Spleen (tissue), 11 donors: ENCODE data around the gene DNHD1. TPM values are rescaled to one million over a fixed set of nuclear protein-coding genes. Genes with fewer than 3 reads are reported as not detected.

Source experiments
- DNase-seq: peaks from one replicate; pipeline ENCODE4 v3.0.0-alpha.2; 2020
- H3K27ac ChIP-seq, 8 donors: fragments of 200-600 bp; sonication (generic) in 7 of 8; 1 replicate in 4 of 8; 2 replicates in 4 of 8; pipeline versions ENCODE4 v1.5.0 to v1.8.0; 2016 to 2021; ENCODE audit warnings: inconsistent platforms in 4 of 8, mild to moderate bottlenecking in 4 of 8, moderate library complexity in 1 of 8
- H3K27me3 ChIP-seq, 7 donors: fragments of 200-600 bp; sonication (generic) in 6 of 7; replicated peaks in 1 of 7; 1 replicate in 4 of 7; 2 replicates in 3 of 7; pipeline versions ENCODE4 v1.5.0 to v1.8.0; 2016 to 2021; ENCODE audit warnings: inconsistent platforms in 3 of 7, mild to moderate bottlenecking in 1 of 7
- H3K36me3 ChIP-seq, 6 donors: fragments of 200-600 bp; sonication (generic) in 5 of 6; 1 replicate in 4 of 6; 2 replicates in 2 of 6; pipeline versions ENCODE4 v1.5.0 to v1.8.0; 2016 to 2021; ENCODE audit warnings: inconsistent platforms in 2 of 6
- H3K4me1 ChIP-seq, 6 donors: fragments of 200-600 bp; sonication (generic) in 5 of 6; 1 replicate in 3 of 6; 2 replicates in 3 of 6; pipeline versions ENCODE4 v1.5.0 to v1.8.0; 2016 to 2021; ENCODE audit warnings: inconsistent platforms in 3 of 6
- H3K4me3 ChIP-seq, 8 donors: fragments of 200-600 bp; sonication (generic) in 7 of 8; 1 replicate in 4 of 8; 2 replicates in 4 of 8; pipeline versions ENCODE4 v1.5.0 to v1.8.0; 2016 to 2021; ENCODE audit warnings: inconsistent platforms in 4 of 8, mild to moderate bottlenecking in 4 of 8, moderate library complexity in 2 of 8
- H3K9me3 ChIP-seq, 8 donors: fragments of 200-600 bp; sonication (generic) in 7 of 8; 1 replicate in 4 of 8; 2 replicates in 4 of 8; pipeline versions ENCODE4 v1.5.0 to v1.8.0; 2016 to 2021; ENCODE audit warnings: inconsistent platforms in 4 of 8
- POLR2A ChIP-seq, 3 donors: fragments of 450-650 bp; IDR thresholded peaks; one replicate each; pipeline ENCODE4 v1.5.1; 2017; ENCODE audit warnings: antibody characterized with exemption in 3 of 3, mild to moderate bottlenecking in 1 of 3
- POLR2AphosphoS5 ChIP-seq, 3 donors: sonication (generic); formaldehyde crosslinking; IDR thresholded peaks; one replicate each; pipeline ENCODE4 v1.5.1; 2017; ENCODE audit warnings: antibody characterized with exemption in 3 of 3
- WGBS, 5 donors: extraction: QIAGEN DNeasy Blood & Tissue Kit in 3 of 5; methylation state at CpG; one replicate each; pipeline versions ENCODE4 v1.1.5 to v1.1.7; 2013 to 2018; 5-methylcytosine and 5-hydroxymethylcytosine counted together
- intact Hi-C: fragments of 100-400 bp; cut with DNase I; formaldehyde crosslinking; loops from one replicate; pipeline ENCODE4 v1.15.0; 2023; ENCODE audit warnings: low total_unique reads
- polyA plus RNA-seq, 3 donors: library from polyadenylated mRNA; stranded (reverse); fragments of 200-250 nt; gene quantifications; one replicate each; pipeline ENCODE4 v1.2.1, GENCODE V29; 2013
- total RNA-seq, 7 donors: library from RNA; depleted of rRNA in 3 of 7; stranded (reverse); fragments of >200 nt in 3 of 7; fragmentation: NEBNext Ultra II Directional in 4 of 7; extraction: Animal tissue kit (Norgen Biotek cat#: 25700) in 4 of 7; gene quantifications; one replicate each; pipeline versions ENCODE4 v1.1.0 to v1.2.1, GENCODE V29; 2016 to 2021
- TF ChIP-seq, protein P1 (sequence below), 11 experiments: fragments of 200-600 bp in 7 of 11; fragments of 450-650 bp in 4 of 11; sonication (generic) in 4 of 11; IDR thresholded peaks in 8 of 11; conservative IDR thresholded peaks in 3 of 11; 1 replicate in 7 of 11; 2 replicates in 4 of 11; pipeline versions ENCODE4 v1.4.0 to v1.8.0; 2016 to 2021; ENCODE audit warnings: antibody characterized with exemption in 11 of 11, inconsistent platforms in 4 of 11, mild to moderate bottlenecking in 1 of 11
- donor health status: healthy with polysubstance abuse.
- donor health status: DM: no; HTN: no; CAD: no; lungs with moderate emphysema.
- donor health status: DM: no; HTN: no; CAD: no.
- donor health status: Bipolar disorder and iron deficiency.
- donor health status: healthy.
- donor health status: DM: no; HTN: no; CAD: no.
- donor health status: DM: yes; HTN: yes; CAD: no.

Gene DNHD1
- total and polyA plus RNA-seq, 10 donors, result 6.0 to 40.7 (median 25.8) TPM

DNA sequence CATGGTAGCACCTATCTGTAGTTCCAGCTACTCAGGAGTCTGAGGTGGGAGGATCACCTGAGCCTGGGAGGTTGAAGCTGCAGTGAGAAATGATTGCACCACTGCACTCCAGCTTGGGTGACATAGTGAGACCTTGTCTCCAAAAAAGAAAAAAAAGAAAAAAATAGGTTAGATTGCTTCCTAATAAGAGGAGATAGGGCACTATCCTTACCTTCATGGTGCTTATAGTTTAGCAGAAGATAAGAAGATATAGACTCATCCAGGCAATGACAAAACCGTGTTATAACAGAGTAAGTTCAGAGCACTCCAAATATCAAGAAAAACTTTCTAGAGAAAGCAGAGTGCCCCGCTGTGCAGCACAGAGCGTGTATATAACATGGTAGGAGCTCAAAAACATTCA, 64.2 kb downstream of the DNHD1 start:
- no peaks in the 10 kb centered on the region for H3K9me3 ChIP-seq
- TF ChIP-seq POLR2A (IDR thresholded peaks at IDR 0.05) (no peak), POLR2AphosphoS5 (IDR thresholded peaks at IDR 0.05) (no peak)
- TF ChIP-seq, protein P1, sequence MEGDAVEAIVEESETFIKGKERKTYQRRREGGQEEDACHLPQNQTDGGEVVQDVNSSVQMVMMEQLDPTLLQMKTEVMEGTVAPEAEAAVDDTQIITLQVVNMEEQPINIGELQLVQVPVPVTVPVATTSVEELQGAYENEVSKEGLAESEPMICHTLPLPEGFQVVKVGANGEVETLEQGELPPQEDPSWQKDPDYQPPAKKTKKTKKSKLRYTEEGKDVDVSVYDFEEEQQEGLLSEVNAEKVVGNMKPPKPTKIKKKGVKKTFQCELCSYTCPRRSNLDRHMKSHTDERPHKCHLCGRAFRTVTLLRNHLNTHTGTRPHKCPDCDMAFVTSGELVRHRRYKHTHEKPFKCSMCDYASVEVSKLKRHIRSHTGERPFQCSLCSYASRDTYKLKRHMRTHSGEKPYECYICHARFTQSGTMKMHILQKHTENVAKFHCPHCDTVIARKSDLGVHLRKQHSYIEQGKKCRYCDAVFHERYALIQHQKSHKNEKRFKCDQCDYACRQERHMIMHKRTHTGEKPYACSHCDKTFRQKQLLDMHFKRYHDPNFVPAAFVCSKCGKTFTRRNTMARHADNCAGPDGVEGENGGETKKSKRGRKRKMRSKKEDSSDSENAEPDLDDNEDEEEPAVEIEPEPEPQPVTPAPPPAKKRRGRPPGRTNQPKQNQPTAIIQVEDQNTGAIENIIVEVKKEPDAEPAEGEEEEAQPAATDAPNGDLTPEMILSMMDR (IDR thresholded peaks at IDR 0.05 in 8 of 11, conservative IDR thresholded peaks at IDR 0.05 in 3 of 11), result no peak
- H3K4me1 ChIP-seq, result peaks cover 0 to 8% (median 2%) of the 10 kb centered on the region in 6 donors
- DNase-seq, result no peak
- H3K27me3 ChIP-seq, result no peaks in the 10 kb centered on the region
- no peak overlapping the region for H3K4me3 ChIP-seq
- 90 to 98% (median 94%) methylated on average over 3 of the region's 3 CpGs for WGBS, 5 donors
- peaks cover 0 to 36% (median 3%) of the 10 kb centered on the region in 6 donors for H3K36me3 ChIP-seq
- intact Hi-C loops, result no loop called here
- no peak overlapping the region for H3K27ac ChIP-seq

DNA sequence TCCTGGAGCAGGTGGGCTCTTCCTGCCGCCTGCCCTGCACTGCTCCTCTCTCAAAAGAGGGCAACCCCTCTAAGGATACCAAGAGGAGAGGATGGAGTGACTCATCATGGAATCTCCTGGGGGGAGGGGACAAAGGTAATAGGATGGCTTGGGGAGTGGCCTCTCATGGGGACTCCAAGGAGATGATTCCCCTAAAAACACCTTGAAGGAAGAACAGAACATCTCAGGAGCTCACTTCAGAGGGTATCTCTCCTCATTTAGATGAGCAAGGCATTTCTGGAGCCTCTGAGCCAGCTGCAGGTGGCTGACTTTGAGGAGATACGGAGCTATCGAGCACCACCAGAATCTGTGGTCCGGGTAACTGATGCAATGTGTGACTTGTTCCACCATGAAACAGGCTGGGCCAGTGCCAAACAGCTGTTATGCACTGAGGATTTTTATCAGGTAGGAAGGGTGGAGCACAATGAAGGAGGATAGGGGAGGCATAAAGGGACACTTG, 66.1 kb downstream of the DNHD1 start:
- no peak for DNase-seq
- Histone ChIP-seq H3K9me3 (no peaks in the 10 kb centered on the region), H3K27me3 (no peaks in the 10 kb centered on the region), H3K27ac (no peak overlapping the region), H3K36me3 (peaks cover 0 to 37% (median 0%) of the 10 kb centered on the region in 6 donors), H3K4me1 (peaks cover 0 to 9% (median 3%) of the 10 kb centered on the region in 6 donors), H3K4me3 (no peak overlapping the region)
- TF ChIP-seq, protein P1 (IDR thresholded peaks at IDR 0.05 in 8 of 11, conservative IDR thresholded peaks at IDR 0.05 in 3 of 11), result no peak
- TF ChIP-seq POLR2AphosphoS5 (IDR thresholded peaks at IDR 0.05) (no peak), POLR2A (IDR thresholded peaks at IDR 0.05) (no peak)
- 80 to 100% (median 88%) methylated on average over 4 of the region's 4 CpGs for WGBS, 5 donors
- intact Hi-C loops, result no loop called here

DNA sequence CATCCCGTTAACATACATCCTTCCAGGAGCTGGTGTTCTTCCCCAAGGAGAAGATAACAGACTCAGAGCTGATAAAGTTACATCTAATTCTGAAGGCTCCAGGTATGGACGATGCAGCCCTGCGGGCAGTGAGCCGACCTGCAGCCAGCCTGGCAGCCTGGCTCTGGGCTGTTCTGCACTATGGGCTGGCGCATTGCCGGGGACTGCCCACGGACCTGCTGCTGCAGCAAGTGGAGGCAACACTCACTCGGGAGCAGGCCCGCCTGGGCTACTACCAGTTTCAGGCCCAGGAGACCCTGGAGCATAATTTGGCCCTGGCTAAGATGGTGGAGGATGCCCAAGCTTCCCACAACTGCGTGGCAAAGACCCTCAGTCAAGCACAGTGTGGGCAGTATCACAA, 66.6 kb downstream of the DNHD1 start:
- H3K27me3 ChIP-seq, result no peaks in the 10 kb centered on the region
- peaks cover 0 to 34% (median 0%) of the 10 kb centered on the region in 6 donors for H3K36me3 ChIP-seq
- H3K9me3 ChIP-seq, result no peaks in the 10 kb centered on the region
- no peak overlapping the region for H3K27ac ChIP-seq
- WGBS, 5 donors, result 77 to 88% (median 84%) methylated on average over 9 to 10 of the region's 10 CpGs
- TF ChIP-seq POLR2AphosphoS5 (IDR thresholded peaks at IDR 0.05) (peak in 1 of 3 donors; percentile 26), POLR2A (IDR thresholded peaks at IDR 0.05) (no peak)
- TF ChIP-seq, protein P1 (IDR thresholded peaks at IDR 0.05 in 8 of 11, conservative IDR thresholded peaks at IDR 0.05 in 3 of 11), result no peak
- peaks cover 0 to 14% (median 7%) of the 10 kb centered on the region in 6 donors for H3K4me1 ChIP-seq
- intact Hi-C loops, result no loop called here
- DNase-seq, result no peak
- no peak overlapping the region for H3K4me3 ChIP-seq

DNA sequence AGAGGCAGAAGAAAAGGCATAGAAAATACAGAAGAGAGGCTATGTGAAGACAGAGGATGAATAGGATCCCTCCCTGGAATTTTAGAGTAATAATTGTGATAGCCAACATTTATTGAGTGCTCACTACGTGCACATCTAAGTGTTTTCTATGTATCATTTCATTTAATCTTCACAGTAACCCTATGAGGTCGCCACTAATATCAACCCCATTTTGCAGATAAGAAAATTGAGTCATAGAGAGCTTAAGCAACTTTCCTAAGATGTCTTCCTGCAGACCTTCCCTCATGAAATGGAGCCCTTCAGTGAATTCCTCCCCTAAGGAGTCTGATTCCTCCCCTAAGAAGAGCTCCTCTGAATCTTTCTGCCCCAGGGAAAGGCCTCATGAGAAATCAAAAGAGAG, 68.2 kb downstream of the DNHD1 start:
- no peak overlapping the region for H3K4me3 ChIP-seq
- no peaks in the 10 kb centered on the region for H3K27me3 ChIP-seq
- TF ChIP-seq POLR2AphosphoS5 (IDR thresholded peaks at IDR 0.05), result no peak
- TF ChIP-seq POLR2A (IDR thresholded peaks at IDR 0.05), result no peak
- TF ChIP-seq, protein P1 (IDR thresholded peaks at IDR 0.05 in 8 of 11, conservative IDR thresholded peaks at IDR 0.05 in 3 of 11), result no peak
- H3K9me3 ChIP-seq, result no peaks in the 10 kb centered on the region
- peaks cover 0 to 18% (median 8%) of the 10 kb centered on the region in 6 donors for H3K4me1 ChIP-seq
- intact Hi-C loops, result no loop called here
- peaks cover 0 to 31% (median 0%) of the 10 kb centered on the region in 6 donors for H3K36me3 ChIP-seq
- no peak for DNase-seq
- H3K27ac ChIP-seq, result no peak overlapping the region
- WGBS, 5 donors, result 68 to 94% (median 86%) methylated on average over 2 of the region's 2 CpGs
